Heart right ventricle (tissue), 16 donors: ENCODE results near the gene COX8A. TPM values are rescaled to one million over a fixed set of nuclear protein-coding genes. Genes with fewer than 3 reads are reported as not detected.

Experiments
- ATAC-seq, 8 donors: fragments of 200-7000 bp; cut with Tn5 transposase; one replicate each; pipeline ENCODE4 v1.9.1; 2020; ENCODE audit warnings: mild to moderate bottlenecking in 8 of 8, moderate library complexity in 8 of 8, moderate number of reproducible peaks in 1 of 8
- DNase-seq, 2 donors: peaks; one replicate each; pipeline ENCODE4 v3.0.0-alpha.2; 2020
- H3K27ac ChIP-seq, 10 donors: fragments of 200-600 bp; sonication (generic) in 2 of 10; one replicate each; pipeline versions ENCODE4 v1.5.0 to v1.8.0; 2020 to 2022; ENCODE audit warnings: mild to moderate bottlenecking in 3 of 10
- H3K27me3 ChIP-seq, 7 donors: fragments of 200-600 bp; one replicate each; pipeline ENCODE4 v1.8.0; 2021 to 2022; ENCODE audit warnings: mild to moderate bottlenecking in 2 of 7
- H3K36me3 ChIP-seq, 9 donors: fragments of 200-600 bp; sonication (generic) in 1 of 9; one replicate each; pipeline versions ENCODE4 v1.5.0 to v1.8.0; 2020 to 2022; ENCODE audit warnings: mild to moderate bottlenecking in 2 of 9
- H3K4me1 ChIP-seq, 9 donors: fragments of 200-600 bp; sonication (generic) in 1 of 9; one replicate each; pipeline versions ENCODE4 v1.5.0 to v1.8.0; 2020 to 2022; ENCODE audit warnings: mild to moderate bottlenecking in 4 of 9
- H3K4me3 ChIP-seq, 10 donors: fragments of 200-600 bp; sonication (generic) in 2 of 10; one replicate each; pipeline versions ENCODE4 v1.5.0 to v1.8.0; 2020 to 2022; ENCODE audit warnings: mild to moderate bottlenecking in 7 of 10, moderate library complexity in 2 of 10
- H3K9me3 ChIP-seq, 11 donors: fragments of 200-600 bp in 10 of 11; sonication (generic) in 2 of 11; one replicate each; pipeline versions ENCODE4 v1.5.0 to v1.8.0; 2013 to 2022; ENCODE audit warnings: mild to moderate bottlenecking in 2 of 11, control low read depth in 1 of 11, moderate library complexity in 1 of 11
- CTCF ChIP-seq, 9 donors: fragments of 200-600 bp; sonication (generic) in 2 of 9; IDR thresholded peaks; one replicate each; pipeline versions ENCODE4 v1.5.0 to v1.8.0; 2021 to 2022; ENCODE audit warnings: antibody characterized with exemption in 9 of 9, mild to moderate bottlenecking in 5 of 9, moderate library complexity in 1 of 9
- WGBS, 2 donors: extraction: QIAGEN DNeasy Blood & Tissue Kit; methylation state at CpG; one replicate each; pipeline ENCODE4 v1.1.7; 2013; ENCODE audit warnings: inconsistent platforms in 1 of 2; 5-methylcytosine and 5-hydroxymethylcytosine counted together
- intact Hi-C, 10 donors: fragments of 100-400 bp; cut with DNase I; formaldehyde crosslinking; loops; one replicate each; pipeline versions ENCODE4 v1.11.1 to v1.14.2; 2022
- polyA plus RNA-seq, 2 donors: library from polyadenylated mRNA; stranded (reverse); fragments of 200-250 nt; gene quantifications; one replicate each; pipeline ENCODE4 v1.2.3, GENCODE V29; 2013
- total RNA-seq, 10 donors: library from RNA; stranded (reverse); fragmentation: NEBNext Ultra II Directional in 3 of 10; extraction: Animal tissue kit (Norgen Biotek cat#: 25700) in 3 of 10; gene quantifications; one replicate each; pipeline versions ENCODE4 v1.2.1 to v1.2.4, GENCODE V29; 2021 to 2023
- donor health status: Arrhythmogenic right ventricular cardiomyopathy.
- donor health status: ischemic (EF 13 %, LVEDD 7.1; RV severe dilation, severe dysfunction).
- donor health status: healthy with polysubstance abuse.
- donor health status: DM: no; HTN: yes; CAD: no.
- donor health status: DM: no; HTN: no; CAD: no.
- donor health status: ischemic (EF 25% LVEDD 6.9; RV normal size, moderate dysfunction).
- donor health status: ischemic (EF 25% LVEDD 5.7; RV mildly dilated, moderate dysfunction).
- donor health status: healthy.
- donor health status: DM: yes; HTN: yes; CAD: no.
- donor health status: Ischemic cardiomyopathy.
- donor health status: ischemic (EF 35%, LVEDD 5.7; RV mildly dilated, moderate dysfunction).
- donor health status: nonischemic (EF 11% LVEDD 7.7; RV severe dilation, severe dysfunction).
- donor health status: DM: yes; HTN: yes; CAD: no.
- donor health status: PGD.
- donor health status: ischemic (EF 29% LVEDD 5.4; RV normal size, mild dysfunction).
- donor health status: nonischemic (EF 23%, LVEDD 6.1; RV moderate dilation, normal function).

COX8A gene
- total and polyA plus RNA-seq, 12 donors = 868 to 2,481 (median 1,100) TPM

GRCh38 chr11:63939397-63939891 lies 35.0 kb upstream of the COX8A start:
- intact Hi-C loops = loop anchor here in 2 of 10 donors (2.0 kb wide), 3 partner anchors 19 to 67 kb away; no protein-coding TSS in a partner anchor
- DNase-seq = no peak
- H3K27me3 ChIP-seq = no peaks in the 10 kb centered on the region
- peak overlapping the region; percentile 53 to 92 (median 72) for H3K4me3 ChIP-seq
- ATAC-seq = peak in 1 of 8 donors; percentile 14
- WGBS, 2 donors = 2 to 7% methylated on average over 26 of the region's 26 CpGs
- H3K36me3 ChIP-seq = no peaks in the 10 kb centered on the region
- H3K4me1 ChIP-seq = peaks cover 0 to 45% (median 24%) of the 10 kb centered on the region in 9 donors
- H3K9me3 ChIP-seq = no peaks in the 10 kb centered on the region
- H3K27ac ChIP-seq = peak overlapping the region; percentile 49 to 83 (median 75)
- TF ChIP-seq CTCF (IDR thresholded peaks at IDR 0.05) = no peak

- 70 to 77% methylated on average over 6 of the region's 6 CpGs for WGBS, 2 donors
- ATAC-seq (no peak), DNase-seq (no peak)
- Histone ChIP-seq H3K4me1 (peaks cover 8 to 59% (median 38%) of the 10 kb centered on the region in 9 donors), H3K27ac (peak overlapping the region in 7 of 10 donors; percentile 12 to 77 (median 29)), H3K27me3 (no peaks in the 10 kb centered on the region), H3K9me3 (no peaks in the 10 kb centered on the region), H3K4me3 (no peak overlapping the region), H3K36me3 (no peaks in the 10 kb centered on the region)
- no peak for TF ChIP-seq CTCF (IDR thresholded peaks at IDR 0.05)
- intact Hi-C loops = loop anchor here in 5 of 10 donors (10.0 kb wide), 1 partner anchor 176 kb away; the partner anchor contains the start of gene ZFTA (in 5 of the 5)
Measured at GRCh38 chr11:63940786-63941185, 33.6 kb upstream of the COX8A start.

- TF ChIP-seq CTCF (IDR thresholded peaks at IDR 0.05) = no peak
Measured at GRCh38 chr11:63941901-63942300, 32.5 kb upstream of the COX8A start.

GRCh38 chr11:63942803-63943202 lies 31.6 kb upstream of the COX8A start:
- H3K4me3 ChIP-seq = no peak overlapping the region
- no peak for ATAC-seq
- peaks cover 8 to 64% (median 39%) of the 10 kb centered on the region in 9 donors for H3K4me1 ChIP-seq
- H3K27ac ChIP-seq = no peak overlapping the region
- H3K36me3 ChIP-seq = peaks cover 0 to 20% (median 9%) of the 10 kb centered on the region in 9 donors
- no peaks in the 10 kb centered on the region for H3K27me3 ChIP-seq
- no peaks in the 10 kb centered on the region for H3K9me3 ChIP-seq
- no peak for TF ChIP-seq CTCF (IDR thresholded peaks at IDR 0.05)
- 85 to 93% methylated on average over 3 of the region's 3 CpGs for WGBS, 2 donors
- intact Hi-C loops = loop anchor here in 5 of 10 donors (10.0 kb wide), 1 partner anchor 178 kb away; the partner anchor contains the start of gene ZFTA (in 5 of the 5)
- DNase-seq = no peak

More at GRCh38 chr11:63941901-63942300, 32.5 kb upstream of the COX8A start:
- peaks cover 8 to 64% (median 40%) of the 10 kb centered on the region in 9 donors for H3K4me1 ChIP-seq
- DNase-seq = no peak
- no peak overlapping the region for H3K27ac ChIP-seq
- H3K4me3 ChIP-seq = no peak overlapping the region
- H3K36me3 ChIP-seq = peaks cover 0 to 11% (median 5%) of the 10 kb centered on the region in 9 donors
- H3K9me3 ChIP-seq = no peaks in the 10 kb centered on the region
- 83 to 85% methylated on average over 4 of the region's 4 CpGs for WGBS, 2 donors
- ATAC-seq = no peak
- no peaks in the 10 kb centered on the region for H3K27me3 ChIP-seq
- intact Hi-C loops = loop anchor here in 5 of 10 donors (10.0 kb wide), 1 partner anchor 177 kb away; the partner anchor contains the start of gene ZFTA (in 5 of the 5)
